Spleen (tissue), 11 donors: Measurements from ENCODE around the gene CLEC16A. TPM values are rescaled to one million over a fixed set of nuclear protein-coding genes. Genes with fewer than 3 reads are reported as not detected.

Source experiments
- DNase-seq: peaks from one replicate; pipeline ENCODE4 v3.0.0-alpha.2; 2020
- H3K27ac ChIP-seq, 8 donors: fragments of 200-600 bp; sonication (generic) in 7 of 8; 1 replicate in 4 of 8; 2 replicates in 4 of 8; pipeline versions ENCODE4 v1.5.0 to v1.8.0; 2016 to 2021; ENCODE audit warnings: inconsistent platforms in 4 of 8, mild to moderate bottlenecking in 4 of 8, moderate library complexity in 1 of 8
- H3K27me3 ChIP-seq, 7 donors: fragments of 200-600 bp; sonication (generic) in 6 of 7; replicated peaks in 1 of 7; 1 replicate in 4 of 7; 2 replicates in 3 of 7; pipeline versions ENCODE4 v1.5.0 to v1.8.0; 2016 to 2021; ENCODE audit warnings: inconsistent platforms in 3 of 7, mild to moderate bottlenecking in 1 of 7
- H3K36me3 ChIP-seq, 6 donors: fragments of 200-600 bp; sonication (generic) in 5 of 6; 1 replicate in 4 of 6; 2 replicates in 2 of 6; pipeline versions ENCODE4 v1.5.0 to v1.8.0; 2016 to 2021; ENCODE audit warnings: inconsistent platforms in 2 of 6
- H3K4me1 ChIP-seq, 6 donors: fragments of 200-600 bp; sonication (generic) in 5 of 6; 1 replicate in 3 of 6; 2 replicates in 3 of 6; pipeline versions ENCODE4 v1.5.0 to v1.8.0; 2016 to 2021; ENCODE audit warnings: inconsistent platforms in 3 of 6
- H3K4me3 ChIP-seq, 8 donors: fragments of 200-600 bp; sonication (generic) in 7 of 8; 1 replicate in 4 of 8; 2 replicates in 4 of 8; pipeline versions ENCODE4 v1.5.0 to v1.8.0; 2016 to 2021; ENCODE audit warnings: inconsistent platforms in 4 of 8, mild to moderate bottlenecking in 4 of 8, moderate library complexity in 2 of 8
- H3K9me3 ChIP-seq, 8 donors: fragments of 200-600 bp; sonication (generic) in 7 of 8; 1 replicate in 4 of 8; 2 replicates in 4 of 8; pipeline versions ENCODE4 v1.5.0 to v1.8.0; 2016 to 2021; ENCODE audit warnings: inconsistent platforms in 4 of 8
- CTCF ChIP-seq, 11 experiments: fragments of 200-600 bp in 7 of 11; fragments of 450-650 bp in 4 of 11; sonication (generic) in 4 of 11; IDR thresholded peaks in 8 of 11; conservative IDR thresholded peaks in 3 of 11; 1 replicate in 7 of 11; 2 replicates in 4 of 11; pipeline versions ENCODE4 v1.4.0 to v1.8.0; 2016 to 2021; ENCODE audit warnings: antibody characterized with exemption in 11 of 11, inconsistent platforms in 4 of 11, mild to moderate bottlenecking in 1 of 11
- POLR2A ChIP-seq, 3 donors: fragments of 450-650 bp; IDR thresholded peaks; one replicate each; pipeline ENCODE4 v1.5.1; 2017; ENCODE audit warnings: antibody characterized with exemption in 3 of 3, mild to moderate bottlenecking in 1 of 3
- POLR2AphosphoS5 ChIP-seq, 3 donors: sonication (generic); formaldehyde crosslinking; IDR thresholded peaks; one replicate each; pipeline ENCODE4 v1.5.1; 2017; ENCODE audit warnings: antibody characterized with exemption in 3 of 3
- WGBS, 5 donors: extraction: QIAGEN DNeasy Blood & Tissue Kit in 3 of 5; methylation state at CpG; one replicate each; pipeline versions ENCODE4 v1.1.5 to v1.1.7; 2013 to 2018; 5-methylcytosine and 5-hydroxymethylcytosine counted together
- intact Hi-C: fragments of 100-400 bp; cut with DNase I; formaldehyde crosslinking; loops from one replicate; pipeline ENCODE4 v1.15.0; 2023; ENCODE audit warnings: low total_unique reads
- polyA plus RNA-seq, 3 donors: library from polyadenylated mRNA; stranded (reverse); fragments of 200-250 nt; gene quantifications; one replicate each; pipeline ENCODE4 v1.2.1, GENCODE V29; 2013
- total RNA-seq, 7 donors: library from RNA; depleted of rRNA in 3 of 7; stranded (reverse); fragments of >200 nt in 3 of 7; fragmentation: NEBNext Ultra II Directional in 4 of 7; extraction: Animal tissue kit (Norgen Biotek cat#: 25700) in 4 of 7; gene quantifications; one replicate each; pipeline versions ENCODE4 v1.1.0 to v1.2.1, GENCODE V29; 2016 to 2021
- donor health status: healthy with polysubstance abuse.
- donor health status: DM: no; HTN: no; CAD: no; lungs with moderate emphysema.
- donor health status: DM: no; HTN: no; CAD: no.
- donor health status: Bipolar disorder and iron deficiency.
- donor health status: healthy.
- donor health status: DM: no; HTN: no; CAD: no.
- donor health status: DM: yes; HTN: yes; CAD: no.

The CLEC16A gene
- total and polyA plus RNA-seq, 10 donors = 7.3 to 54.6 (median 35.1) TPM

DNA sequence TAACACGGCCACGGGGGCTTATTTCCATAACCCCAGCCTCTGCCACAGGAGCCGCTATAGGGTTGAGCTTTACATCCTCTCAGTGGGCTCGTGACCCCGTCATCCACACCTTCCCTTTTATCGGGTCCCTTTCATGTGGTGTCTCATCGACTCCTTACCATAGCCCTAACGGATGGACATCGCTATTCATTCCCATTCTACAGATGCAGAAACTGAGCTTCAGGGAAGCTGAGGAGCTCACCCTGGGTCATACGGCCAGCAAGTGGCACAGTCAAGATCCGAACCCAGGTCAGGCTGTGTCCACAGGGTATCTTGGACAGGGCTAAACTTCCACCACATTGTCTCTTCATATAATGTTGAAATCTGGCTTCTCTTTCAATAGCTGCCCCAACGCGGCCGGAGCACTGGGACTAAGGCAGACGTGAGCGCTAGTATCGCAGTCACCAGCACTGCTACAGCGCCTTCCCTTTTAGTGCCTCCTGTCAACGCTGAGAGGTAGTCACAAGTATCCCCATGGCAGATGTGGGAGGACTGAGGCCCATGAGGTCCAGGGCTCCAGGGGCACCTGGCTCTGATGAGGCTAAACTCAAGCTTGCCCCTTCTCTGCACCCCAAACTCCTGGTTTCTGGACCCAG is 260.8 kb downstream of the CLEC16A start:
- no peak for DNase-seq
- 82 to 88% (median 83%) methylated on average over 18 to 19 of the region's 19 CpGs for WGBS, 5 donors
- TF ChIP-seq CTCF (IDR thresholded peaks at IDR 0.05 in 8 of 11, conservative IDR thresholded peaks at IDR 0.05 in 3 of 11) (no peak), POLR2AphosphoS5 (IDR thresholded peaks at IDR 0.05) (no peak), POLR2A (IDR thresholded peaks at IDR 0.05) (no peak)
- H3K36me3 ChIP-seq = no peaks in the 10 kb centered on the region
- H3K27ac ChIP-seq = peak overlapping the region in 3 of 8 donors; percentile 47 to 70 (median 59)
- H3K4me1 ChIP-seq = peaks cover 6 to 70% (median 20%) of the 10 kb centered on the region in 6 donors
- H3K4me3 ChIP-seq = no peak overlapping the region
- H3K9me3 ChIP-seq = peaks cover 0 to 11% (median 6%) of the 10 kb centered on the region in 8 donors
- intact Hi-C loops = no loop called here
- H3K27me3 ChIP-seq = peaks cover 0 to 16% (median 0%) of the 10 kb centered on the region in 7 donors

- 32 to 57% (median 40%) methylated on average over 10 to 13 of the region's 13 CpGs for WGBS, 5 donors
- Histone ChIP-seq H3K9me3 (peaks cover 0 to 11% (median 6%) of the 10 kb centered on the region in 8 donors), H3K4me1 (peaks cover 6 to 72% (median 20%) of the 10 kb centered on the region in 6 donors), H3K36me3 (no peaks in the 10 kb centered on the region), H3K4me3 (no peak overlapping the region), H3K27me3 (peaks cover 0 to 21% (median 0%) of the 10 kb centered on the region in 7 donors), H3K27ac (peak overlapping the region in 5 of 8 donors; percentile 27 to 70 (median 47))
- intact Hi-C loops = no loop called here
- no peak for DNase-seq
- TF ChIP-seq POLR2A (IDR thresholded peaks at IDR 0.05) (no peak), POLR2AphosphoS5 (IDR thresholded peaks at IDR 0.05) (peak in 2 of 3 donors; percentile 22 to 62), CTCF (IDR thresholded peaks at IDR 0.05 in 8 of 11, conservative IDR thresholded peaks at IDR 0.05 in 3 of 11) (no peak)
Measured at GRCh38 chr16:11205754-11206581, 261.6 kb downstream of the CLEC16A start.

DNA sequence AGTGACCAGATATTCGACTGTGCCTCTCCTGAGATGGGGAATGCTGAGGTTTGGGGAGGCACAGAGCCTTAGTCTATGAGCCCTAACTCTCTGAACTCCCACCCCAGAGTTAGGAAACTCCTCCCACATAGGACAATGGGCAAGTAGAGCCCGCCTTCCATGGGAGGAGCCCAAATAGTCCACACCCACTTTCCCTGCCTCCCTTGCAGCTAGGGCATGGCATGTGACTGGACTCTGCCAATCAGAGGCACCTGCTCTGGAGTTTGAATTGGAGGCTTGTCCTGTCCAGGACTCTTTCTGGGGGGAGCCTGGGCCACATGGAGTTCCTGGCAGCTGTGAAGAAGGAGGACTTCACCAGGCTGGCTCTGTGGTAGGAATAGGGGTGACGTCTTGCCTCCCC is 263.3 kb downstream of the CLEC16A start:
- Histone ChIP-seq H3K4me3 (no peak overlapping the region), H3K4me1 (peaks cover 6 to 66% (median 19%) of the 10 kb centered on the region in 6 donors), H3K9me3 (peaks cover 0 to 11% (median 6%) of the 10 kb centered on the region in 8 donors), H3K36me3 (no peaks in the 10 kb centered on the region), H3K27ac (no peak overlapping the region), H3K27me3 (peaks cover 0 to 30% (median 0%) of the 10 kb centered on the region in 7 donors)
- WGBS, 5 donors = 92 to 100% (median 93%) methylated on average over 2 to 3 of the region's 3 CpGs
- TF ChIP-seq POLR2AphosphoS5 (IDR thresholded peaks at IDR 0.05) = no peak
- TF ChIP-seq POLR2A (IDR thresholded peaks at IDR 0.05) = no peak
- no peak for TF ChIP-seq CTCF (IDR thresholded peaks at IDR 0.05 in 8 of 11, conservative IDR thresholded peaks at IDR 0.05 in 3 of 11)
- DNase-seq = no peak
- intact Hi-C loops = no loop called here
